Lower leg skin (tissue), 3 donors: ENCODE data around the gene GPR132.

Source experiments
- CTCF ChIP-seq, 3 donors: fragments of 450-650 bp; IDR thresholded peaks; one replicate each; pipeline ENCODE4 v1.5.1; 2016; ENCODE audit warnings: antibody characterized with exemption in 3 of 3, mild to moderate bottlenecking in 3 of 3, moderate library complexity in 2 of 3
- POLR2A ChIP-seq, 2 donors: fragments of 450-650 bp; IDR thresholded peaks; one replicate each; pipeline ENCODE4 v1.6.1; 2016 to 2017; ENCODE audit warnings: antibody characterized with exemption in 2 of 2, mild to moderate bottlenecking in 1 of 2, moderate library complexity in 1 of 2

- TF ChIP-seq CTCF (IDR thresholded peaks at IDR 0.05), result no peak
- TF ChIP-seq POLR2A (IDR thresholded peaks at IDR 0.05), result no peak
Measured at GRCh38 chr14:105010106-105010505, 55.1 kb downstream of the GPR132 start.
